Stimulated activated CD8-positive, alpha-beta memory T cell treated with anti-CD3 and anti-CD28 coated beads, Interleukin-12 subunit alpha, Interleukin-12 subunit beta, amount 100 ng/mL, for 4 hours (primary cell): ENCODE measurements around the gene ALKBH8.
"Not testable (repeated sequence)": the region's sequence is repeated elsewhere in the genome, so short reads cannot be mapped to it uniquely, and the experiment has no call there.

Experiments
- DNase-seq: peaks from one replicate; pipeline ENCODE4 v3.0.0-alpha.2; 2020; ENCODE audit warnings: low read depth

ALKBH8 gene

DNA sequence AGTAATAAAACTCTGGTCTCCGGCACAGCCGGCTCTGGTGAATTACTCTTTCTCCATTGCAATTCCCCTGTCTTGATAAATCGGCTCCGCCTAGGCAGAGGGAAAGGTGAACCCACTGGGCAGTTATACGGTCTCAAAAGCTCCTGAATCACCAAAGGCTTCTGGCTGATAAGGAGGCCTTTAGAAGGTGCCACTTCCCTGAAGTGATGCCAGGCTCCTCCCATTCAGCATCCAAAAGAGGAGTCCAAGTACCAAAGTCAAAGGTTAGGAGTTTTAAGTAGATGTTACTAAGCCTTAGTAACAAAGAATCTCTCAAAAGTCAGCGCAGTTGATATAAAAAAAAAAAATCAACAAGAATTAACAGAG is 11.8 kb upstream of the ALKBH8 start:
- no peak for DNase-seq

DNA sequence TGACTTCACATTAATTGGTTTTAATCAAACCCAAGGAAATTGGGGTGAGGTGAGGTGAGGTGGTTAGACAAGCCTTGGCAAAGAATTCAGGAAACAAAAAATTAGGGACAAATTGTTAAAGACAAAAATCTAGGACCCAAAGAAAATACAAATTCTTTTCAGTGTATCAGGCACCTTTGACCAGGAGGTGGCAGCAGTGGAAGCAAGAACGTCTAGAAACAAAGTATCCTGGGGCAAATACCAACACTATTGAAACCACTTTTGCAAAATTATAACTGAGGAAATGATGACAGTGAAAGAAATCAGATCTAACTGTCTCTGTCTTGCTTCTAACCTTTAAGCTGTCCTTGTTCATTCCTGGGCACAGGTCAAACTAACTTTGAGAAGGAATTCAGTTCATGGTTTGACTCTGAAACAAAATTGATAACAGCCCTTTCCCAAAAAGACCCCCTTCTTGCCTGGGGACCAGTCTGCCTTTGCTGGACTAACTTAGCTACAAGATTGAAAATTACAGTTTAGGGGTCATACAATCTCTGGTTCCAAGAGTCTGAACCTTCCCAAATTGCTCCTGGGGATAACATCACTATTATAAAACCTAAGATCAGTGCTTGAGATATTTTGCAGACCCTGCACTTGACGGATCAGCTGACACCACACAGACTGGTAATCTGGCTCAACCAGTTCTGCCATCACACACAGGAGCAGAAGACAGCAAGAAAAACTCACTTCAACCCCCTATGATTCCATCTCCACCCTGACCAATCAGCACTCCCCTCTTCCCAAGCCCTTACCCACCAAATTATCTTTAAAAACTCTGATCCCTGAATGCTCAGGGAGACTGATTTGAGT is 11.2 kb upstream of the ALKBH8 start:
- not testable (repeated sequence) for DNase-seq

DNA sequence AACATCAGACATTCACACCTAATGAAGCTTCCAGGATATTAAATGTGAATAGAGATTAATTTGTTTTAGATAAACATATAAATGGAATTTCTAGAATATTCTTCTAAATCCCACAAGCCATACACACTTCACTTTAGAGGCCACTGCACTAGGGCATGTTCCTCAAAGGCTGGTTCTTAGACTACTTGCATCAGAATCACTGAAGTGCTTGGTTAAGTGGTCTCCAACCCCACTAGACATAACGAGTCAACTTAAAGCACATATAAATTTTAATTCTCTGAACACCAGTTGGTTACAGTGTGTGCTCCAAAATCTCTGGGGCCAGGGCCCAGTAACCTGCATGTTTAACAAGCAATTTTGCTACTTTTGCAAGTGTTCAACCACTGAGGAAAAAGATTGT is 7.9 kb upstream of the ALKBH8 start:
- DNase-seq = no peak

DNA sequence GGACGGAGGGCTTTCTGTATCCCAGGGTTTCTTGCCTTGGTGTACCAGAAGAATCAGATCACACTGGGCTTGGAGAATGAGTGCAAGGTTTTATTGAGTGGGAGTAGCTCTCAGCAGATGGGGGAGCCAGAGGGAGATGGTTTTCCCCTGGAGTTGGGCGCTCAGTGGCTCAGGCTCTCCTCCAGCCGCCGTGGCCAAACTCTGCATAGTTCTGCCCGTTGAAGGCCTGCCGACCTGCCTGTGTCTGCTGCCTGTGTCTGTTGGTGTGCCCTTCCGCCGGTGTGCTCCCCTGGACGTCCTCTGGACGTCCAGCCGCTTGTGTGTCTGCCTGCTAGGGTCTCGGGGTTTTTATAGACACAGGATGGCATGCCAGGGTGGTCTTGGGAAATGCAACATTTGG is 4.5 kb upstream of the ALKBH8 start:
- no peak for DNase-seq

DNA sequence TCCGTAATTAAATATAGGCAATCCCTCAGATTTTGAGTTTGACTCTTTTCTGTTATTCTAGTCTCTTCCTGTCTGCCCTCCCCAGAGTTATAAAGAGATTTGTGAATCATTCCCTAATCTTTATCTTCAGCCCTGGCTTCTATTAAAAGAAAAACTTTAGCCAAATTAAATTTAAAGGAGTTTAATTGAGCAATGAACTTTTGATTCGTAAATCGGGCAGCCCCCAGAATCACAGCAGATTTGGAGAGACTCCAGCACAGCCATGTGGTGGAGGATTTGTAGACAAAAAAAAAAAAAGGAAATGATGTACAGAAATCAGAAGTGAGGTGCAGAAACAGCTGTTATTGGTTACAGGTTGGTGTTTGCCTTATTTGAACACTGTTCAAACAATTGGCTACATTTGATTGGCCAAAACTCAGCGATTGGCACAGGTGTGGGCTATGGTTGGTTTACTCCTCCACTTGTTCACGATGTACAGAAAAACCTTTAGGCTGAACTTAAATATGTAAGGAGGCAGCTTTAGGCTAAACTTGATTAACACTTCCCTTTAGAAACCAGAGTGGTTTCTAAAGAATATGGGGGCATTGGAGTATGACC is 2.3 kb upstream of the ALKBH8 start:
- DNase-seq = no peak

DNA sequence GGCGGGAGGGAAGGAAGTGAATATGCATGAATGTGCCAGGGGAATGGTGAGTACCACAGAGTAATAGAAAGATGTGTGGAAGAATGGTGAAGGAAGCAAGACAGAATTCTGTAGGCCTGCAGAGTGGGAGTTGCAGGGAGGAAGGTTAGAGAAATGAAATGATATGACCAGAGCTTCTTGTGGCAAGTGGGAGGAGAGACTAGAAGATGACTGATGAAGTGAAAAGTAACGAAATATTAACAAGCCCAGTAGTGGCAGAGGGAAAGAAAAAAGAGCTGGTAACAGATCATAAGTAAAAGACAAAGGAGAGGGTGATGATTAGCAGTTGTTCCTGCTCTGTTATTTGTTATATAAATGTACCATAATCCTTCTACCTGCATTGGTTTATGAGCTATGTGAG is 1.0 kb upstream of the ALKBH8 start:
- DNase-seq = no peak

DNA sequence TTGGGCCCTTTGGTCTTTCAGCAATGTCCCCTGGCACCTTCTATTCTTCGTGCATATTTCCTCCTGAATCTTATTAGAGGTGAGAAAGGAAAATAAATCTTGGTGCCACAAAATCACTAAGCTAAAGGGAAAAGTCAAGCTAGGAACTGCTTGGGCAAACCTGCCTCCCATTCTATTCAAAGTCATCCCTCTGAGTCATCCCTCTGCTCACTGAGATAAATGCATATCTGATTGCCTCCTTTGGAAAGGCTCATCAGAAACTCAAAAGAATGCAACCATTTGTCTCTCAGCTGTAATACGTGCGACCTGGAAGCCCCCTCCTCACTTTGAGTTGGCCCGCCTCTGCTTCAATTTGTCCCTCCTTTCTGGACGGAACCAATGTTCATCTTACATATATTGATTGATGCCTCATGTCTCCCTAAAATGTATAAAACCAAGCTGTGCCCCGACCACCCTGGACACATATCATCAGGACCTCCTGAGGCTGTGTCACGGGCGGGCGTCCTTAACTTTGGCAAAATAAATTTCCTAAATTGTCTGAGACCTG is 493 bp upstream of the ALKBH8 start:
- DNase-seq = not testable (repeated sequence)

DNA sequence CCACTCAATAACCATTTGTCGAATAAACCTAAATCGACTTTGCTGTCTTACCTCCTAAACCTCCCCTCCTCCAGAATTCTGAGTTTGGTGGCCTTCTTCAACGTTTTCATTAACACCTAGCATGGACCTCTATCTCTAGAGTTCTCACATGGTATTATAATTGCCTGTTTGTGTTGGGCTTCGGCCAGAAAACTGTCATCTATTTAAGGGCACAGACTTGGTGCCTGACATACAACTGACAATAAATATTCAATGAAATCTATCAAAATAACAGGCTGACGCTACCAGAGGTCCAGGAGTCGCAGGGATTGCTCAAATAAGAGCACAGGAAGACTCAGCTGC is 687 bp downstream of the ALKBH8 start:
- no peak for DNase-seq

DNA sequence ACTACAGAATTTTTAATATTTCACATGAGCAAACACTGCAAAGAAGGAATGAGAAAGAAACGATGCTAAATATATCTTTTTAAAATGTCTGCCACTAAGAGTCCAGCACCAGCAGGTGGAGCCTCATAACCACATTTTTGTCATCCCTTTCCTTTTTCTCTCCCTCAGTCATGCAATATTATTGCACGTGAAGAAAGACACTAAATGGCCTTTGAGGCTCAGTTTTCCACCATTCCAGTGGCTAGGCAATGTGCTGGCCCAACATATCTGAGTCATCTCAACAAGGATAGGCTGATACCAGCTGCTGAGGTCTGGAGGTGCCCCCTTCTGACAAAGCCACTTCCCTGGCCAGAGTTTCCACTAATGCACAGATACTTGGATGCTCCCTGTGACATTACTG is 1.8 kb downstream of the ALKBH8 start:
- no peak for DNase-seq

DNA sequence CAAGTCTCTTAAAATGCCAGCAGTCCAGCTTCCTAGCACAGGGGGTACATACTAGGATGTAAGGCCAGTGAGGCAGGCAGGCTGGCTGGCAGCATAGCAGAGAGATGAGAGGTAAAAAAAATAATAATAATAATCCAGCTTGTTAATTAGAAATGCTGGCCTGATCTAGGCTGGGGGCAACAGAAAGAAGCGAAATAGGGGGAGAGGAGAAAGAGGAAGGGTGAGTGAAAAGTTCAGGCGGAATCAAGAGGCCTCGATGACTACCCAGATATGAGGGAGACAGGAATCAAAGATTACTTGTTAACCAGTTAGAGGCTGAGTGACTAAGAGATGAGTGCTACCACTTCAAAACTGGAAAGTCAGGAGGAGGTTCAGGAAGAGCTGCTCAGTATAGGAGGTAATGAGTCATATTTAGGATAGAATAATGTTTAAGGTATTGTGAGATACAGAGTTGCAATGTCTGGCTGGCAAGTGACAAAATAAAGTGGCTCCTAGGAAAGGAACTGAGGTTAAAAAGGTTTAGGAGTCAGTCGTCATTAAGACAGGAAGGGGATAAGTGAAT is 2.8 kb downstream of the ALKBH8 start:
- DNase-seq = no peak

DNA sequence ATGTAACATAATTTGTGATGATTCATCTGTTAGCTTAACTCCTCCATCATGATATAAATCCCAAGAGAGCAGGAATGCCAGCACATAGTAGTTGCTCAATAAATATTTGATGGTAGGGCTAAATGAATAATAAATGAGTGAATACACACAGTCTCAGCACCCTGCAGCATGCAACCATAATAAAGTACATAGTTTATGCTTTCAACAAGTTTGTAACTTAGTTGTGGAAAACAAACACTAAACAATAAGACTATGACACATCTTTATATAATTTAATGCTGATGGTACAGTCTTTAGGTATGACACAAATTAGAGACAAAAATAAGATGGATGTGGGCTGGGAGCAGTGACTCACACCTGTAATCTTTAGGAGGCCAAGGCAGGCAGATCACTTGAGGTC is 3.8 kb downstream of the ALKBH8 start:
- DNase-seq = no peak

DNA sequence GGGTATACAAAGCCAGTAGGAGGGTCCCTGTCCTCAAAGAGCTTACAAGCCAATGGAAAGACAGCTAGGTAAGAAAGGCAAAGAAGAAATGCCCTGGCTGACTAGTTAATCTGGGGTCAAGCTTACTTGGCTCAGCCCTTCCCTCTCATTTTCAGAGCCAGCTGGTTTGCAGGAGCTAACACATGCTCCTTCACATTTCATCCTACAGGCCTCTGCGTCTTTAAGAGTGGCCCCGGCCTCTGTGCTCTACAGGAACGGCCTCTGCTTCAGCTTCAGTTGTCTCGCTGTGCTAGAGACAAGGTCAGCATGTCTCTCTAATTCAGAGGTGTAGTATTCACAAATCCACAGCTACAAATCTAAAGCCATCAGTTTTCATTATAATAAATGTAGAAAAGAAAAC is 15.2 kb downstream of the ALKBH8 start:
- no peak for DNase-seq

DNA sequence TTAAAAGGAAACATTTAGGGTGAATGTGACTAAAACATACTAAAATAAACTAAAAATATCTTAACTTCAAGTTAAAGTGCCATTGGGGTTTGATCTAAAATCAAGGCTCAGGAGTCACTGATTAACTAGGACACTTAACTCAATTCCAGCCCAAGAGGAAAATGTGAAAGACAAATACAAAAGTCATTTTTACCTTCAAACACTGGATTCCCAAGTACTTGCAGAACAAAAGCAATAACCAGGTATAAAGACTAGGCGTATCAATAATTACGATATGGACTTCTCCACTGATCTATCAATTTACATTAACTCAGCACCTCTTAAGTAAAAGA is 15.6 kb downstream of the ALKBH8 start:
- DNase-seq = no peak

DNA sequence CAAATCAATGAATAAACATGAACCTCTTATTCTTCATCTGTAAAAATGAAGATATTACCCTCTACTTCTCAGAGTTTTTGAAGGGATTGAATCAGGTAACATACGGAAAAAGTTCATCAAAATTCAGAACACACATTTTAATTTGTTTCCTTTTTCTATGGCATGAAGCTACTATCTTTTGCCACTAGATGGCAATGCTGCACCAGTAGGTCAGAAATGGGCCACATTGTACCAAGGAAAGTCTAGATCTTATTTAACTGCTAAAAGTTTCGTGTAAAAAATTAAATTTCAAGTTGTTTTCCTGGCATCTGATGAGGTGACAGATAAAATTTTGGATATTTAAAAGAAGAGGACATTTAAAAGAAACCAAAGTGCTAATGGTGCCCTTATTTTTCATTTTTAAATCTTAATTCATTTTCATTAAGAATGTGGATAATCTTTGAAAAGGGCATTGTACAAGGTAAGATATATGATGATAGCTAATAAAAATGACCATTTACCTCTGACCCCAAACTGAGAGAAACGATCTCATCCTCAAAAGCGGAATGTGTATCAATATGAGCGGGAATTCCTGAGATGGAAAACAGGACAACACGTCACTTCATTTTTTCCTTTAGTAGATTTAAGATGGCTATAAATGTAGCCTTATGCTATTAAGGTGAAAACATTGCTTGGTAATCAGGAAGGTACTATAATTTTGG is 16.1 kb downstream of the ALKBH8 start:
- DNase-seq = no peak

DNA sequence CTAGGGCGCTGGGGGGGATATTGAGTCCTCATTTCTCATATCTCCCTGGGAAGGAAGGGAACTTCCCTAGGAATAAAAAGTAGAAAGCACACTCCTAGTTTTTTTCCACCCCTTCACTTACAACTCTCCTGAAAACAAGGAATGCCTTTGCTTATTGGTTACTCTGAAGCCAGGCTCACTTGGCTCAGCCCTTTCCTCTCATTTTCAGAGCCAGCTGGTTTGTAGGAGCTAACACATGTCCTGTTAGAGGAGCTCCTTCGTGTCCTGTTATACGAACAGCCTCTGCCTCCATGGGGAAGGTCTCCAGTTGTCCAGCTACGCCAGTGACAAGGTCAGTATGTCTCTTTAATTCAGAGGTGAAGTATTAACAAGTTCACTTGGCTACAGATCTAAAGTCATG is 17.6 kb downstream of the ALKBH8 start:
- DNase-seq = no peak

DNA sequence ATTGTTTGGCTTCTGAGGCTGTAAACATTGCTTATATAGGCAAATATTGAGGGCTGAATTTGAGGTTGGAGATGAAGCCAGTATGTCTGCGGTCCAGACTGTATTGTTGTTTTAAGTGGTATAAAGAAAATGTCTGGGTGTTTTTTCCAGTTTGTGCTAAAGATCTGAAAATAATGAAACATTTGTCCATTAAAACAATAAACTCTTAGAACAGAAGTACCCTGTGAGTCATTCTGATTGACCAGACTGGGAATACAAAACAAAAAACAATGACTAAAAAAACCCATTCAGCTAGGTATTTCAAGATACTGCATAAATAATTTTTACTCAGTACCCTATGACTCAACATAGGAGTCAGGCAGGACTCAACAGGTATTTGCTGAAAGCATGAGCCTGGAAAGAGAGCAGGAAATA is 20.4 kb downstream of the ALKBH8 start:
- no peak for DNase-seq

DNA sequence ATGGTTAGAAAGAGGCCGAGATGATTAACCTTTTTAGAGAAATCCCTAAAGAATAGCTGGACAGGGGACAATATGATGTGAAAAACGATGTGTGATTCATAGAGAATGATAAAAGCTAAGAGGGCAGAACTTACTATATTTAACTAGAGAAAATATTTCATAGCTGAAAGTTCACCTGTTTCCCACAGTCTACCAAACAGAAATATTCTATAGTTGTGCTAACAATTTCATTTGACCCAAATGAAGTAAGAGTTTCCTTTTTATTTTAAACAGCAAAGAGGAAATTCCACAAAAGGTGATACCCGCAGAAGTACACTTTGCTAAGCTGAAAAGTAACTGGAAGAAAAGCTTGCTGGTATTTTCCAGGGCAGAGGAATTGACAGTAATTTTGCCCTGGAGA is 26.7 kb downstream of the ALKBH8 start:
- no peak for DNase-seq

DNA sequence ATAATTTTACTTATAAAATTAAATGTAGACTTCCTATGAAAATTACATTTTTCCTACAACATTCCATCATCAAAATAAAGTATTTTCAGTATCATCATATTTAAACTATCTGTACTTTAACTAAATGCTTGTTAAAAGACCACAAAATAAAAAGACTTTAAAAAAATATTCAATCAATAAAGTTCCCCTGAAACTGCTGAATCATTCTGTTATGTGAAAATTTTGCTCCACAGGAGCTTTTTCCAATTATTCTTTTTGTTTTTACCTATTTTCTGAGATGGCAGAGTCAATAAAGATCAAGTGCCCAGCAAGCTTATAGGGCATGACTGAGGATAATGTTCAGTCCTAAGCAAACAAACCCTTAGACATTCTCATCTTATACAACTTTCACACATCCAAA is 27.3 kb downstream of the ALKBH8 start:
- DNase-seq = no peak

DNA sequence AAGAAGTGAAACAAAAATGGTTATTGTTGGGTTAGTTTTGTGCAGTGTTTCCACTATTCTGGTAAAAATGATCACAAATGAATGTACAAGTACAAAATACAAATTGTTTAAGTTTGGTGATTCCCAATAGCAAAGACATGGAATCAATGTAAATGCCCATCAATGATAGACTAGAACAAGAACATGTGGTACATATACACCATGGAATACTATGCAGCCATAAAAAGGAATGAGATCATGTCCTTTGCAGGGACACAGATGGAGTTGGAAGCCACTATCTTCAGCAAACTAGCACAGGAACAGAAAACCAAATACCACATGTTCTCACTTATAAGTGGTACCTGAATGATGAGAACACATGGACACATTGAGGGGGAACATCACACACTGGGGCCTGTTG is 28.4 kb downstream of the ALKBH8 start:
- not testable (repeated sequence) for DNase-seq

DNA sequence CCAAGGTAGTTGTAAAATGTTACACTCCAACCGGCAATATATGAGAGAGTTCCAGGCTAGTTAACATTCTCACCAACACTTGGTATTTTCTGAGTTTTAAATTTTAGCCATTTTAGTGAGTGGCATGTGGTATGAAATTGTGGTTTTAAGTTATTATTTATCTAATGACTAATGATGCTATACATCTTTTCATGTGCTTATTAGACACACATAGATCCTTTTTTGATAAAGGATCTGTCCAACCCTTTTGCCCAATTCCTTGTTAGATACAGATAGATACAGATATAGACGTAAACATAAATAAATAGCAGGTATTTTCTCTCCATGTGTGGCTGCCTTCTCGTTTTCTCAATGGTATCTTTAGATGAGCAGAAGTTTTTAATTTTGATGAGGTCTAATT is 39.3 kb downstream of the ALKBH8 start:
- DNase-seq = no peak

DNA sequence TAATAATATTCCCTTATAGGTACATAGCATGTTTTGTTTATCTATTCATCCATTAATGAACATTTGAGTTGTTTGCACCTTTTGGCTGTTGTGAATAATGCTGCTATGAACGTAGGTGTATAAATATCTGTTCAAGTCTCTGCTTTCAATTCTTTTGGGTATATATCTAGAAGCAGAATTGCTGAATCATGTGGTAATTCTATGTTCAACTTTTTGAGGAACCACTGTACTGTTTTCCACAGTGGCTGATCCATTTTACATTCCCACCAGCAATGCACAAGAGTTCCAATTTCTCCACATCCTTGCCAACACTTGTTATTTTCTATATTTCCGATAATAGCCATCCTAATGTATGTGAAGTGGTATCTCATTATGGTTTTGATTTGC is 56.7 kb downstream of the ALKBH8 start:
- no peak for DNase-seq

DNA sequence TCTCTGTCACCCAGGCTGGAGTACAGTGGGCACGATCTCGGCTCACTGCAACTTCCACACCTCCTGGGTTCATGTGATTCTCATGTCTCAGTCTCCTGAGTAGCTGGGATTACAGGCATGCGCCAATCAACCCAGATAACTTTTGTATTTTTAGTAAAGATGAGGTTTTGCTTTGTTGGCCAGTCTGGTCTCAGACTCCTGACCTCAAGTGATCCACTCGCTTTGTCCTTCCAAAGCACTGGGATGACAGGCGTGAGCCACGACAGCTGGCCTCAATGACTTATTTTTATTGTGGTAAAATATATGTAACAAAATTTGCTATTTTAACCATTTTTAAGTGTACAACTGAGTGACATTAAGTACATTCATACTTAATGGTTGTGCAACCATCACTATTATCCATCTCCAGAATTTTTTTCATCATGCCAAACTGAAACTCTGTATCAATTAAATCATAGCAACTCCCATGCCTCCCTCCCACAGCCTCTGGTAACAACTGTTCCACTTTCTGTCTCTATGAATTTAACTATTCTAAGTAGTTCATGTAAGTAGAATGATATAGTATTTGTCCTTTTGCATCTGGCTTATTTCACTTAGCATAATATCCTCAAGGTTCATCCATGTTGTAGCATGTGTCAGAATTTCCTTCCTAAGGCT is 57.2 kb downstream of the ALKBH8 start:
- DNase-seq = no peak
